NB4 (cell line): ENCODE data around the gene SIRPB2.

Experiments
- MYC ChIP-seq: IDR thresholded peaks from 2 replicates; pipeline ENCODE4 v1.6.1; 2011; ENCODE audit warnings: low read depth, low read length
- POLR2A ChIP-seq: IDR thresholded peaks from 2 replicates; pipeline ENCODE4 v1.6.1; 2011; ENCODE audit warnings: mild to moderate bottlenecking; ENCODE audit not compliant: insufficient read length; ENCODE audit errors: extremely low read depth
- TF ChIP-seq, protein P1 (sequence below): IDR thresholded peaks from 2 replicates; pipeline ENCODE4 v1.6.1; 2011; ENCODE audit warnings: low read depth, low read length
- TF ChIP-seq, protein P2 (sequence below): IDR thresholded peaks from one replicate; pipeline ENCODE4 v1.5.1; 2012; ENCODE audit warnings: low read depth, low read length

DNA sequence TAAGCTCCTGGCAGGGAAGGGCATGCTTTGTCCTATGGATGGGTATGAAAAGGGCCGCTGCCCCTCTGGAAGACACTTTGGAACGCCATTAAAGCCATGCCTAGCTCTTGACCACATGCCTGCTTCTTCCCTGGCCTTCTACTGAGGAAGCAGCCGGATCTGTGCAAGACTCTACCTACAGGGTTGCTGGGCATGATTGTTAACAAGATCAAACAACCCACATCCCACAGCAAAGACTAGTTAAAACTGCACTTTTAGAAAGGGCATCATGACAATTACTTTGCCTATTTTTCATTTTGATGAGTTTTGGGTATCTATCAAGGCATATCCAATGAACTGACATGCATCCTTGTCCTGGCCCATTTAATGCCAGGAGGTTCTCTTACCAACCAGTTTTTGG, 50.1 kb downstream of the SIRPB2 start:
- TF ChIP-seq, protein P1, sequence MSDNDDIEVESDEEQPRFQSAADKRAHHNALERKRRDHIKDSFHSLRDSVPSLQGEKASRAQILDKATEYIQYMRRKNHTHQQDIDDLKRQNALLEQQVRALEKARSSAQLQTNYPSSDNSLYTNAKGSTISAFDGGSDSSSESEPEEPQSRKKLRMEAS = no peak
- TF ChIP-seq, protein P2, sequence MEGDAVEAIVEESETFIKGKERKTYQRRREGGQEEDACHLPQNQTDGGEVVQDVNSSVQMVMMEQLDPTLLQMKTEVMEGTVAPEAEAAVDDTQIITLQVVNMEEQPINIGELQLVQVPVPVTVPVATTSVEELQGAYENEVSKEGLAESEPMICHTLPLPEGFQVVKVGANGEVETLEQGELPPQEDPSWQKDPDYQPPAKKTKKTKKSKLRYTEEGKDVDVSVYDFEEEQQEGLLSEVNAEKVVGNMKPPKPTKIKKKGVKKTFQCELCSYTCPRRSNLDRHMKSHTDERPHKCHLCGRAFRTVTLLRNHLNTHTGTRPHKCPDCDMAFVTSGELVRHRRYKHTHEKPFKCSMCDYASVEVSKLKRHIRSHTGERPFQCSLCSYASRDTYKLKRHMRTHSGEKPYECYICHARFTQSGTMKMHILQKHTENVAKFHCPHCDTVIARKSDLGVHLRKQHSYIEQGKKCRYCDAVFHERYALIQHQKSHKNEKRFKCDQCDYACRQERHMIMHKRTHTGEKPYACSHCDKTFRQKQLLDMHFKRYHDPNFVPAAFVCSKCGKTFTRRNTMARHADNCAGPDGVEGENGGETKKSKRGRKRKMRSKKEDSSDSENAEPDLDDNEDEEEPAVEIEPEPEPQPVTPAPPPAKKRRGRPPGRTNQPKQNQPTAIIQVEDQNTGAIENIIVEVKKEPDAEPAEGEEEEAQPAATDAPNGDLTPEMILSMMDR = no peak
- no peak for TF ChIP-seq POLR2A
- TF ChIP-seq MYC = no peak
